Right forelimb (tissue), 1 donor: ENCODE measurements around the gene SNAPC4.

Experiments used
- DNase-seq: peaks from one replicate; pipeline ENCODE4 v3.0.0-alpha.2; 2018

SNAPC4 gene

DNA sequence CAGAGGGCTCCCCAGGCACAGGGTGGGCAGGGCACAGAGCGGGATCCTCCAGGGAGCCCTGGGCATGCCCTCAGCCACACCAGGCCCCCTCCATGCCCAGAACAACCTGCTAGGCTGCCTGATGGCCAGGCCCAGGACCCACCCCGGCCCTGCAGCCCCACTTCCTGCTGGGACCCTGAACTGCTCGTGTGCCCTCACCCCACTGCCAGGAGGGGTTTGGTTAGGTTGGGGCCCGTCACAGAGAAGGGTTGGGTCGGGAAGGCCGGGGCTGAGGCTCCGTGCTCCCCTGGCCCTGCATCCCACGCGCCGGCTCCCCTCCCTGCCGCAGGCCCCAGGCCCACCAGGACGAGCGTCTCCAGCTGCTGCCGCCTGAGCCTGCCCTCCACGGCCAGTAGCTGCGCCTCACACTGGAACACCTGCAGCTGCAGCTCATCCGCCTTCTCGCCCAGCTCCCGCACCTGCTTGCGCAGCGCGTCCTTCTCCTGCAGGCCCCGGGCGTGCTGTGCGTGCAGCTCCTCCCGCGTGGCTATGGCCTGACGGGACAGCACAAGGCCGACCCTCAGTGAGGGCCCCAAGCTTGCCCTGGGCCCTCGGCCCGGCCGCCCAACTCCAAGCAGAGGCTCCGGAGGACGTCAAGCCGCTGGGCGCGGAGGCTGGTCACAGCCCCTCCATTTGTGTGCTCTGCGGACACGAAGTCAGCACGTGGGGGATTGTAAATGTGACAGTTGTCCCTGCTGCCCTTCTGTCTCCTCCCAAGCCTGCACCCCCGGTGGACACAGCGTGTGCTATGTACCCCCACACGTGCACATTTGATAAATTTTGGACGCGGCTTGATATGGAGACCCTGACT lies 32.4 kb downstream of the SNAPC4 start:
- DNase-seq = no peak

DNA sequence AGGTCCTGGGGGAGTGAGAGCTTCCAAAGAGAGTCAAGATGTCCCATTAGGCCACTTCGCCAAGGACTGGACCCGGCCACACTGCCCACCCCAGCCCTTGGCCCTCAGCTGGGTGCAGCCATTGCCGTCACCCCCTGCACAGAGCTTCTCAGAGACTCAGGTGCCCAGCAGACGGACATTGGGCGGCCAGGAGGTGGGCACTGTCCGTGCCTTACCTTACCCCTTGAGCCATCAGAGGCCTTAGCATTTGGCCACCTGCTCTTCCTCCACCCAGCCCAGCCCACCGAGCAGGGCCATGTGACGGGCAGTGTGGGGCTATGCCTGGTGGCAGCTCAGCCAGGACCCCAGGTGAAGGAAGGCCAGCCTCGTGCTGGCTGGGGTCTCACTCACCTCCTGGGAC lies 33.1 kb downstream of the SNAPC4 start:
- DNase-seq = no peak

DNA sequence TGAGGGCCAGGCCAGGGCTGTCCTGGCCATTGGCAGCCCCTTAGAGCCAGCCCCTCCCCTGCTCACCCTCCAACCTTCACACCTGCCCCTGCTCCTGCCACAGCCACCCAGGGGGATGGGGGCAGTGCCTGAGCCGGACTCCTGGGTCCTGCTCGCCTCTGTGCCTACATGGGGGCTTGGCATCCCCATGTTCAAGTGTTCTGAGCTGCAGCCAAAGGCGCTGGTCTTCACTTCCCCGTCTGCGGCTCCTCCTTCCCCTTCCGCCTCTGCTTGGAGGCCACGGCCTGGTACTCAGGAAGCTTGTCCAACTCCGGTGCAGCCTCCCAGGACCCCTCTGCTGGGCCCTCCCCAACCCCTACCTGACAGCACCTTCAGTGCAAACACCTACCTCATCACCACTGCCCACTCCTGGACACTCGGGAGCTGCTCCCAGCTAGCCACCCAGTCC lies 34.2 kb downstream of the SNAPC4 start:
- DNase-seq = no peak

DNA sequence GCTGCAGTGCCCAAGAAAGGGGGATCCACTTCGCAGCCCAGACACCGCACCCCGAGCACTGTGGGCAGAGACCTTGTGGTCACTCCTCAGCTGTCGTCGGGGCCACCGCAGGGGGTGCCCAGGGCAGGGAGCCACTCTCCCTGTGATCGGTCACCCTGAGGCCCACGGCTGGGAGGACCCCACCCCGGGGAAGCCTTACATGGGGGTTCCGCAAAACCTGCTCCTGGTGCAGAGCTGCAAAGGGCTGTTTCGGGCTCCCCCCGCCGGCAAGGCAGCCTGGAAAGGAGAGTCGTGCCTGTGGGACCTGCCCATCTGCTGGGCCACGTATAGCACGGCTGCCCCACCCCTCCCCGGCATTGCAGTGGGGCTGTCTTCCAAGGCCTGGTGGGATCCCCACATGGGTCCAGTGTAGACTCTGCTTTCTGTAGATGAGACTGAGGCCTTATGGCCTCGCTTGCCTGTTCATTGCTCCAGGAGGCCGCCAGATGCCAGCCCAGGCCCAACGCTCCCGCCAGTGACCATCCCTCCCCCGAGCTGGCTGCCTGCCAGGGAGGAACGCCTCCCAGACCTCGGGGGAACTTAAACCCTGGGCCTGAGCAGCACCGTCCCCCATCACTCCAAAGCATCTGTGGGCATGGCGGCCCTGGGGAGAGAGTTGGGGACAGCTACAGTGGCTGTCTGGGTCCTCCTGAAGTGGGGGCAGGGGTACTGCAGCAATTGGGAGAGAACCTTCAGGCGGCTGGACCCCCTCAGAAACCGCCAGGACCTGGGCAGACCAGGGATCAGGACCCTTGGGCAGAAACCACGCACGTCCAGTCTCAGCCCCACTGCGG lies 34.8 kb downstream of the SNAPC4 start:
- DNase-seq = no peak

DNA sequence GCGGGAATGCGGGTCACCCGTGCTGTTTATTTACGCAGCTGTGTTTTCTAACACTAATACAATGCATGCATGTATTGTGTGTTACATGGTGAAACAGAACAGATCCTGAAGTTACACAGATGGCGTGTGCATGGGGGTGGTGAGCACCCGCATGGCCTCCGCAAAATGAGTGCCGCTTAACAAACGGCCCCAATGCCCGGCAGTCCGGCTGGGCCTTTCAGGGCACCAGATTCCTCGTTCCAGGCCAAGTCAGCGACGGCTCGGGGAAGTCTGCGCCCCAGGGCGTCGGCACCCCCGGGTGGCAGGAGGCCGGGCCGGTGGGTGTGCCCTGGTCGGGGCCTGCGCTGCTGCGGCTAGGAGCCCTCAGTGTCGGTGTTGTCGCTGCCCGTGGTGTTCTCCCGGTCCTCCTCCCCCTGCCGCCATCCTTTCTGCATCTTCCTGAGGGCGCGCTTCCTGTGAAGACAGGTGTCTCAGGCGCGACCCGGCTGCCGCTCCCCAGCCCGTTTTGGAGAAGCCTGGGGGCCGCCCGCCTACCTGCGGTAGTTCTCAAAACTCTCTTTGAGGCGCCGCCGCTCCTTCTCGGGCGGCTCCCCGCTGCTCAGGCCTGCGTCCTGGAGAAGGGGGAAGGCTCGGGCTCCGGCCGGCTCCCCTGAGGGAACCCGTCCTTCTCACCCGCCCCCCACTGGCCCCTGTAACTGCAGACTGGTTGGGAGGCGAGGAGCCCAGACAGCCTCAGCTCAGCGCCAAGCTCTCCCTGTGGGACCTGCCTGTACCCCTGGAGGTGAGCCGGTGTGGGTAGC lies 35.8 kb downstream of the SNAPC4 start:
- no peak for DNase-seq

DNA sequence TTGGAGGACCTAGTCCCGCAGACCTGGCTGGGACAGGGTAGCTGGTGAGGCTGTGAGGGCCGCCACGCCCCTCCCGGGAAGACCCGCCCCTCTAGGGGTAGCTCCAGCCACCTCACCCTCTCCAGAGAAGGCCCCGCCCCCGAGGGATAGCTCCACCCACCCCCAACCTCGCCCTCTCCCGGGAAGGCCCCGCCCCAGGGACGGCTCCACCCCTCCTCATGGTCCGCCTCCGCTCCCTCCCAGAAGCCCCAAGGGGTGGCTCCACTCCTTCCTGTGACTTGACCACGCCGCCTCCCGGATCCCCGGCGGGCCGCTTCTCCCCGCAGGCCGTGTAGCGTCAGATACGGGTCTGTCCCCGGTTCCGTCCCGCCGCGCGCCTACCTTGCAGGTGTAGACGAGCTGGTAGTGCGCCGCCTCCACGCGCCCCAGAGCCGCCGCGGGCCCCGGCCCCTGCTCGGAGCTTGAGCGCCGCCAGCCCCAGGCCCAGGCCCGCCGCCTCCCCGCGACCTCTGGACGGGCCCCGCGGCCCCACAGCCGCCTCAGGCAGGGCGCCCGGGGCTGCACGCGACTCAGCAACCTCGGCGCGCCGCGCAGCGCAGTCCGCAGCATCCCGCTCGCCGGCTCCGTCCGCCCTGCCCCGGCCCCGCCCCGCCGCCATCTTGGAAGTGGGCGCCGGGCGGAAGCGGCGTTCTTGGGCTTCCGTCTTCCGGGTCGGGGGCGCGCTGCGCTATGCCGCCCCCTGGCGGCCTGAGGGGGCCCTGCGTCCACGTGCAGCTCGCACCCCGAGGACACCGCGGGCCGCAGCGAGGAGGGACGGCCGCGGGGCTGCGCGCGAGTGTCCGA lies 36.6 kb downstream of the SNAPC4 start, which contains the start of gene DNLZ:
Gene DNLZ, minus strand, starts transcription at position 639 of the 843 bp plus-strand sequence. Its CDS starts 30 bp downstream, at position 609.
- DNase-seq = peak; percentile 96

DNA sequence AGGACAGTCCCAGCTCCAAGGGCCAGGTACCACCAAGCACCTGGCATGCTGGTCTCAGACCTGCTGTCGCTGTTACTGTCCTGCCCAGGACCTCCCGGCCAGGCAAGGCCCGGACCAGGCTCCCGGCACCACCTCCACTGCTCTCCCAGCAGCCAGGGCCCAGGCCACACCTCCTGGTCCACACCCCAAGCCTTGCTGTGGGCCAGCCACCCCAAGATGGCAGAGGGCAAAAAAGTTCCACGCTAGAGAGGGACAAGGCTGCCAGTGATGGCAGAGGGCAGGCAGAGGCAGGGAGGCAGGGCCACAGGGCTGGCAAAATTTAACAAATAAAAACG lies 37.6 kb downstream of the SNAPC4 start:
- DNase-seq = no peak

DNA sequence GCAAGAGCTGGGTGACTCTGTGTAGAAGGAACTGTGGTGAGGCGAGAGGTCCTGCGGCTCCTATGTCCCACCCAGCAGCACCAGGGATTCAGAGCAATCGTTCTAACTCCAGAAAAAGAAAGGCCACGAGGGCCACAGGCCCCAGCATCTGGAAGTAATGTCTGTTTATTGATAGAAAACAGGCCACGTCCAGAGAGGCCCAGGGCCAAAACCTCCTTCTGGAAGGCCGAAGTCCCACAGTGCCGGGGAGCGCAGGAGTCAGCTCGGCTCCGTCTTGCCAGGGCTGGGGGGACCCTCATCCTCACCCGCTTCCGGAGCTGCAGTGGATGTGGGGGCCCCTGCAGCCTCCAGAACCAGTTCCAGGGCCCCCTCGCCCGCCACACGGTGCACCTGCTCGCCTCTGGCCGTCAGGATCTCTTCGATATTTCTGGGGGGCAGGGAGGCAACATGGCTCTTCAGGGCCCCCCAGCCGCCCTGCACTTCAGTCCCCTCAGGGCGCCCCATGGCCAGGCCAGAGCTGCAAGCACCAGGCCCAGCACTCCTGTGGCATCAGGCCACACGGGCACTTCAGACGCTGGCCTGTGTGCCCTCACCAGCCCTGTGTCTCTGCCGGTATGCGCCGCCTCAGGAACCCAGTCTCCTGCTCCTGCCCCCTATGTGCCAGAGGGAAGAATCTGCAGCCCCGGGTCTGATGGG lies 38.1 kb downstream of the SNAPC4 start:
- DNase-seq = no peak

DNA sequence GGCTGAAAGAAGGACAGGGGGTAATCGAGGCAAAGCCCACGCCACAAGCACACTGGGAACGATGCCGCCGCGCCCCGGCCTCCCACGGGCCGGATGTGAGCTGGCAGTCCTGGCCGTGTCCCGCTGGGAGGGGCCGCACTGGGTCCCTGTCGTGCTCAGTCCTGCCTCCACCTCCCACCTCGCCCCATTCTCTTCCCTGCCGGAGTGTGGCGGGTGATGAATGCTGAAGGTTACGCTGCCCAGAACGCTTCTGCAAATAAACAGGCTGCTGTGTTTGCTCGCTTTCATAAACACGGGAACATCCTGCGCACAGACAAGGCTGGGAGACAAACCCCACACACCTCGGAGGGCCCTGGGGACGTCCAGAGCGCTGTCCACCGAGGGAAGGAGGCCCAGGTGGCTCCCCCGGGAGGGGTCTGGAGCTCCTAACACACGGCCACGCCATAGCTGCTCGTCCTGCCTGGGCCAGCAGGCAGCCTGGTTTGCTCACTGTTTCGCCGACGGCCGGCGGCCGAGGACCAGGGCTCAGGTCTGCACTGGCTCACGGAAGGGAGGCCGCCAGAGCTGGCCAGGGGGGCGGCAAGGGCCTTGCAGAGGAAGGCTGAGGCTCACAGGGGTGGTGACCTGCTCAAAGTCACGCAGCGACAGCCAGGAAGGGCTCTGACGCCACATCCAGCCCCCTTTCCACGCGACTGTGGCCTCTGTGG lies 38.8 kb downstream of the SNAPC4 start:
- DNase-seq = no peak

DNA sequence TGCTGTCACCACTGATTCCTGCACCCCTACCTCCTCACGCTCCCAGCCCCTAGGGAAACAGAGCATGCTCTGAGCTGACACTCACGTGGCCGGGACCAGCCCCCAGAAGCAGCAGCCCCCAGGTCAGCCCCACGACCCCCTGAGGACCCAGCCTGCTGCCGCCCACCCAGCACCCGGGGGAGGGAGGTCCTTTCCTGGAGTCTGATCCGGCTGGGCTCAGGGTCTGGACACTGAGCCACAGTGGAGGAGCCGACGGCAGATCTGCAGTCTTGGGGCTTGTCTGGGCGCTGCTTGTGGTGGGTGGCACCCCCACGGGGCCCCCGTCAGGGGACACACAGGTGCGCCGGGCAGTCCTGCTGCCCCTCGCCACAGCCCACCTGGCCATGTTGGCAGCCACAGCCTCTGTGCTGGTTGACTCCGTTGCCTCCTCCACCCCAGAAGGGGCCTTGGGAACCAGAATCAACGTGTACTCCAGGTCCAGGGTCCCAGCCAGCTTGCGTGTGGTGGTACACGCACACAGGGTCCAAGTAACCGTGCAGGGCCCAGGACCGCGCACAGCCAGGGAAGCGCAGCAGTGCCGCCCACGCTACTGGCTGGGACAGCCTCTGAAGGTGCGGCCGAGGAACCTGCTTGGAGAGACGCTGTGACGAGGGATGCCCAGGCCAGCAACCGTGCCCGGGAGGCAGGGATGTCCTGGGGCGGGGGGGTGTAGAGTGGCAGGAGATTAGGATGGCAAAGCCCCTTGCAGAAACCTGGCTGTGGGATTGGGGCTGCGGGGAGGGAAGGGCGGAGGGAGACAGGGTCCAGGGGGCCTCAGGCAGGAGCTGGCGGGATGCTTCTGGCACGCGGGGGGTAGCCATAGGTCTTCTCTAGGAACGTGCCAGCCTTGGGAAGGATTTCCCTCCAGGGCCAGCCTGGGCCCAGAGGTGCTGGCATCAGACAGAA lies 39.9 kb downstream of the SNAPC4 start:
- DNase-seq = no peak

DNA sequence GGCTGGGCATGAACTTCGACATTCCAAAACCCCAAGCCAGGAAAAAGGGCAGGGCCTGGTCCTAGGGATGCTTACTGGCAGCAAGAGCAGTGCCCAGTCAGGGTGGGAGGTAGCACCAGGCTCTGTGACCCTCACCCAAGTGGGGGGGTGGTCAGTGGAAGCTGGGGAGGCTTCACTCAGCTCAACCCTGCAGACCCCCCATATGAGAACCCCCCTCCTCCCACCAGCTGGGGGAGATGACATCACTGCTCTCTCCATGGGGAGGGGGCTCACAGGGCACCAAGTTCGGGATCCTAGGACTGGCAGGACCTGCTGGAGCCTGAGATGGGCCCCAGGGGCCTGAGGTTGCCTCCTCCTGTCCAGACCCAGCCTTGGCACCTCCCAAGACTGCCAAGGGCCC lies 41.1 kb downstream of the SNAPC4 start:
- no peak for DNase-seq

DNA sequence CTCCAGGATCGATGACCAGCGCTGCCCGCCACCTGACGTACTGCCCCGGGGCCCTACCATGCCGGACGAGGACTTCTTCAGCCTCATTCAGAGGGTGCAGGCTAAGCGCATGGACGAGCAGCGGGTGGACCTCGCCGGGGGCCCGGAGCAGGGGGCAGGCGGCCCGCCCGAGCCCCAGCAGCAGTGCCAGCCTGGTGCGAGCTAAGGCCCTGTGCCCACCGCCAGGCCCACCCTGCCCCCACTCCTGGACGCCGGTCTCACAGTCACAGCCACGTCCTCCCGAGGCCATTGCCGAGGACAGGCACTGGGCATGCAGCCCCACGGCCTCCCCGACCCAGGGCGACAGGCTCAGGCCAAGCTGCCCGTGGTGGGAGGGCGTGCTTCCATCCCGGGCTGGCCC lies 42.0 kb downstream of the SNAPC4 start:
- DNase-seq = no peak

DNA sequence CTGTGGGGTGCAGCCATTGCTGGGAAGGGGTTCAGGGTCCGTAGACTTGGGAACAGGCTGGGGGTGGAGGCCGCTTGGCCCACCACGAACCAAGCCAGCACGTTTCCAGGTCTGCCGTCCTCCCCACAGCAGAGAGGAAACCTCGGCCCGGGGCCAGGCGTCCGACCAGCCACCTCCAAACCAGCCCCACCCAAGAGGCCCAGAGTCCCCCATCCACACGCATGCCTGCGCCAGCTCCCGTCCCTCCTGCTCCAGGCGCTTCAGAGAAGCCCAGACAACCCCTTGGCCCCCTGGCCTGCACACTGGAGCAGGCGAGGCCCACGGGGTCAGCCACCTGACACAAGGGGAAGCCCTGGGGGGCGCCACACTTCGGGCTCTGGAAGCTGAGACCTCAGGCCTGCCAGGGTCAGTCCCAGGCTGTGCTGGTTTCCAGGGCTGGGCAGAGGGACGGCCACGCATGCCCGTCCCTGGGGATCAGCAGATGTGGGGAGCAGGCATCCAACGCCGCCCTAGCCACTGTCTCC lies 42.7 kb downstream of the SNAPC4 start:
- DNase-seq = peak; percentile 72

DNA sequence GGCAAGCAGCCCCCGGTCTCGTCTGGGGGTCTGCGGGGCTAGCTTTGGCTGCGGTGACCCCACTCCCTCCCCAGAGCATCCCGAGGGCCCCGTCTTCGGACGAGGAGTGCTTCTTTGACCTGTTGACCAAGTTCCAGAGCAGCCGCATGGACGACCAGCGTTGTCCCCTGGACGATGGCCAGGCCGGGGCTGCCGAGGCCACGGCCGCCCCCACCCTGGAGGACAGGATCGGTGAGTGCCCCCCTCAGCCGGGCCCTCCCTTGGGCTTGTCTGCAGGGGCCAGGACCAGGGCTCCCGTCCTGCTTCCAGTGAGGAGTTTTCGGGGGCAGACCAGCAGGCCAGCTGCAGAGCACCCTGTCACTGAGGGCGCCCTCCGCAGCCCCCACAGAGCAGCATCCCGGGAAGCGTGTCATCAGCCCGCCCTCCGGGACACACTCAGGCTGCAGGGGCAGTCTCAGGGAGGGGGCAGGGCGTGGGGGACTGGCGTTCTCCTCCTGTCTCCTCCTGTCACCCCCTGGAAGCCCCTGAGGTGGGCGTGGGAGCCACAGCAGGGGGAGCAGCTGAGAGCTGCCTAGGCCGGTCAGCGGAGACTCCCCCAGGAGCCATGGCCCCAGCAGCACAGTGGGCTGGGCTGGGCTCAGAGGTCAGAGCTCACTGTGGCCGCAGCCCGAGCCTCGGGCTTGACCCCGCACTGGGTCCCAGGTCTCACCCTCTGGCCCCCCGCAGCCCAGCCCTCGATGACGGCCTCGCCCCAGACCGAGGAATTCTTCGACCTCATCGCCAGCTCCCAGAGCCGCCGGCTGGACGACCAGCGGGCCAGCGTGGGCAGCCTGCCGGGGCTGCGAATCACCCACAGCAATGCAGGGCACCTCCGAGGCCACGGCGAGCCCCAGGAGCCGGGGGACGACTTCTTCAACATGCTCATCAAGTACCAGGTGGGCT lies 44.1 kb downstream of the SNAPC4 start:
- no peak for DNase-seq

DNA sequence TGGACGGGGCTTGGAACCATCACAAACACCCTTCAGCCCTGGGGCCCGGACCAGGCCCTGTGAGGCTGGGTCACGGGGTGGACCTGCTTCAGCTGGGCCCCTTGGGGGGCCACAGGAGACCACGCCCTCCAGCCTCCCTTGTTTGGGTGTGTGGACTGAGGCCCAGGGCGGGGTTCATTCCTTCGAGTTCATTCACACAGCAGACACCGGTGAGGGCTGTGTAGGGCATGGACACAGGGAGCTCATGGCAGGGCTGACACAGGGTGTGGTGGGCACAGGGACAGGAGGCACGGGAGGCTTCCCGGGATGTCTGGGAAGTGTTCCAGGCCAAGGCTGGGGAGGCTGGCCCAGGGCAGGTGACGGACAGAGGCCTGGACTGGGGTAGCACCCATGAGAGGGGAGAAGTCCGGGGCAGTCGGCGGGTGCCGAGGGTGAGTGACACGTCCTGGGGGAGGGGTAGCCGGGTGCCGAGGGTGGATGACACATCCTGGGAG lies 45.3 kb downstream of the SNAPC4 start:
- no peak for DNase-seq

DNA sequence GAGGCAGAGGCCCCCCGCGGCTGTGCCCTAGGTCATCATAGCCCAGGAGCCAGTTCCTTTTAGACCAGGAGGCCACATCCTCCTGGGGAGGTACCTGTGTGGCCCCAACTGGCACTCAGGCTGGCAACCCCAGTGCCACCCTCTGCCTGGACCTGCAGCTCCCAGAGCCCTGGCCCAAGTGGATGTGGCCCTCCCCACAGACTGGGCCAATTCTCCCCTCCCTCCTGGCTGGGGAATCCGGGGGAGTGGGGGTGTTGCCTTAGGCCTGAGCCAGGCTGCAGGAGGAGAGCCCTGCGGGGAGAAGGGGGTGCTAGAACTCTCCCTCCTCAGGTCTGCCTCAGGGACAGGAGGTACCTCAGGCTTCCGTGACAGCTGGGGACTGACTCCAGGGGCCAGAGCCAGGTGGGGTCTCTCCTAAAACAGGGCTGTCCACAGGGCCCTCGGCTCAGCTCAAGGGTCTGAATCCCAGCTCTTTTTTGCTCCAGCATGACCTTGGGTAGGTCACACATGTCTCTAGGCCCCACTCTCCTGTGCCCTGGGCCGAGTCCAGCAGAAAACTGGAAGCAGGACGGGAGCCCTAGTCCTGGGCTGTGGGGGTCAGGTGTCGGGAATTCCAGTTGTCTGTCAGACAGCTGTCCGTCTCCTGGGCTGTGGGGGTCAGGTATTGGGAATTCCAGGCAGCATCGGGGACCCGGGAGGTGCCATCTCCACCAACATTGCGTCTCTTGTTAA lies 46.0 kb downstream of the SNAPC4 start:
- DNase-seq = no peak

DNA sequence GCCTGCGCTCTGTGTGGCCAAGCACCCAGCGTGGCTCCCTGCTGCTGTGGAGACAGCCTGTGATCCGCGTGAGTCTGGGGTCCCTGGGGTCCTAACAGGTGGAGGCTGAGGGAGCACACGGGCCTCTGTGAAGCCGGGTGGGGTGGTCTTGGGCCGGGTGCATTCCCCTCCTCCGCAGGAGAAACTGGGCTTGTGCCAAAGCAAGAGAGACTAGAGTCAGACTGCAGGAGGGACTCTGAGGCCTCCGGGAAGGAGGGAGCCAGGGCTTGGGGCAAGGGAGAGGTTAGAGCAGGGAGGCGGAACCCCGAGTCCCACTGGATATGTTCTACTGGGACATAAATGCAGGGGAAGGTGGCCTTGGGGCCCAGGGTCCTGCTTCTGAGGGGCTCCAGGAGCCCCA lies 46.9 kb downstream of the SNAPC4 start:
- DNase-seq = no peak
